ENCODE data around the gene WNT9A. TPM values are rescaled to one million over a fixed set of nuclear protein-coding genes. Genes with fewer than 3 reads are reported as not detected.

WNT9A gene
- total and polyA plus RNA-seq, 4 experiments from 2014 or later = 0.08 to 0.15 (median 0.08) TPM; not detected in 1

- Mint-ChIP-seq H3K27me3 (no peaks in the 10 kb centered on the region), H3K36me3 (no peaks in the 10 kb centered on the region), H3K9me3 (no peaks in the 10 kb centered on the region), H3K4me3 (no peak overlapping the region), H3K27ac (peak overlapping the region in 2 of 7 donors; percentile 37 to 47), H3K4me1 (peaks cover 4 to 6% (median 5%) of the 10 kb centered on the region in 4 donors)
- no peaks in the 10 kb centered on the region for H3K27me3 ChIP-seq (ENCODE audit: insufficient read depth, low read length)
- CTCF ChIA-PET (ENCODE audit: partially characterized antibody) = no interaction called here
- POLR2A ChIA-PET (ENCODE audit: partially characterized antibody) = interaction anchor here (0.9 kb wide), 1 partner anchor 8 kb away, joined by 5 read pairs; no protein-coding TSS in a partner anchor
- H3K9me3 ChIP-seq (ENCODE audit: control insufficient read depth in 1 of 2, low read length in 2 of 2) = no peaks in the 10 kb centered on the region
- H3K36me3 ChIP-seq (ENCODE audit: insufficient read depth, low read length) = no peaks in the 10 kb centered on the region
- no peak overlapping the region for H3K27ac ChIP-seq (ENCODE audit: low read depth, low read length)
- DNase-seq = no peak
- intact Hi-C loops (cut with micrococcal nuclease) = no loop called here
- H3K4me1 ChIP-seq (ENCODE audit: insufficient read depth, low read length) = no peaks in the 10 kb centered on the region
- H3K4me3 ChIP-seq (ENCODE audit: low read length in 2 of 2) = no peak overlapping the region
Observed at GRCh38 chr1:227895828-227896685, 51.7 kb downstream of the WNT9A start.

- Mint-ChIP-seq H3K9me3 (no peaks in the 10 kb centered on the region), H3K36me3 (no peaks in the 10 kb centered on the region), H3K4me1 (peaks cover 6 to 13% (median 9%) of the 10 kb centered on the region in 4 donors), H3K4me3 (no peak overlapping the region), H3K27me3 (no peaks in the 10 kb centered on the region), H3K27ac (peak overlapping the region in 2 of 7 donors; percentile 12 to 57)
- no peaks in the 10 kb centered on the region for H3K36me3 ChIP-seq (ENCODE audit: insufficient read depth, low read length)
- ChIA-PET POLR2A (ENCODE audit: partially characterized antibody) (no interaction called here), CTCF (ENCODE audit: partially characterized antibody) (no interaction called here)
- no peaks in the 10 kb centered on the region for H3K27me3 ChIP-seq (ENCODE audit: insufficient read depth, low read length)
- H3K27ac ChIP-seq (ENCODE audit: low read depth, low read length) = no peak overlapping the region
- no peak overlapping the region for H3K4me3 ChIP-seq (ENCODE audit: low read length in 2 of 2)
- intact Hi-C loops (cut with micrococcal nuclease) = no loop called here
- no peaks in the 10 kb centered on the region for H3K9me3 ChIP-seq (ENCODE audit: control insufficient read depth in 1 of 2, low read length in 2 of 2)
- no peak for DNase-seq
- no peaks in the 10 kb centered on the region for H3K4me1 ChIP-seq (ENCODE audit: insufficient read depth, low read length)
Observed at GRCh38 chr1:227894831-227895451, 52.8 kb downstream of the WNT9A start.

GRCh38 chr1:227893949-227894721, 53.6 kb downstream of the WNT9A start:
- no peak for DNase-seq
- ChIA-PET POLR2A (ENCODE audit: partially characterized antibody) (no interaction called here), CTCF (ENCODE audit: partially characterized antibody) (interaction anchor here (0.6 kb wide), 1 partner anchor 955 kb away, joined by 4 read pairs; no protein-coding TSS in a partner anchor)
- Mint-ChIP-seq H3K36me3 (no peaks in the 10 kb centered on the region), H3K27me3 (no peaks in the 10 kb centered on the region), H3K9me3 (no peaks in the 10 kb centered on the region), H3K27ac (peak overlapping the region in 1 of 7 donors; percentile 42), H3K4me3 (no peak overlapping the region), H3K4me1 (peaks cover 6 to 13% (median 11%) of the 10 kb centered on the region in 4 donors)
- Histone ChIP-seq H3K9me3 (ENCODE audit: control insufficient read depth in 1 of 2, low read length in 2 of 2) (no peaks in the 10 kb centered on the region), H3K4me1 (ENCODE audit: insufficient read depth, low read length) (no peaks in the 10 kb centered on the region), H3K27me3 (ENCODE audit: insufficient read depth, low read length) (no peaks in the 10 kb centered on the region), H3K4me3 (ENCODE audit: low read length in 2 of 2) (no peak overlapping the region), H3K27ac (ENCODE audit: low read depth, low read length) (no peak overlapping the region), H3K36me3 (ENCODE audit: insufficient read depth, low read length) (no peaks in the 10 kb centered on the region)
- intact Hi-C loops (cut with micrococcal nuclease) = no loop called here

- no peak overlapping the region for H3K27ac ChIP-seq (ENCODE audit: low read depth, low read length)
- H3K9me3 ChIP-seq (ENCODE audit: control insufficient read depth in 1 of 2, low read length in 2 of 2) = no peaks in the 10 kb centered on the region
- Mint-ChIP-seq H3K4me1 (peaks cover 2 to 19% (median 12%) of the 10 kb centered on the region in 4 donors), H3K4me3 (no peak overlapping the region), H3K27me3 (no peaks in the 10 kb centered on the region), H3K9me3 (no peaks in the 10 kb centered on the region), H3K27ac (peak overlapping the region in 1 of 7 donors; percentile 42), H3K36me3 (no peaks in the 10 kb centered on the region)
- peaks cover 3% of the 10 kb centered on the region for H3K4me1 ChIP-seq (ENCODE audit: insufficient read depth, low read length)
- H3K27me3 ChIP-seq (ENCODE audit: insufficient read depth, low read length) = no peaks in the 10 kb centered on the region
- no peaks in the 10 kb centered on the region for H3K36me3 ChIP-seq (ENCODE audit: insufficient read depth, low read length)
- DNase-seq = no peak
- ChIA-PET POLR2A (ENCODE audit: partially characterized antibody) (no interaction called here), CTCF (ENCODE audit: partially characterized antibody) (interaction anchor here (0.6 kb wide), 1 partner anchor 955 kb away, joined by 4 read pairs; no protein-coding TSS in a partner anchor)
- H3K4me3 ChIP-seq (ENCODE audit: low read length in 2 of 2) = no peak overlapping the region
- intact Hi-C loops (cut with micrococcal nuclease) = no loop called here
Observed at GRCh38 chr1:227893300-227893948, 54.3 kb downstream of the WNT9A start.

- CTCF ChIA-PET (ENCODE audit: partially characterized antibody) = no interaction called here
Observed at GRCh38 chr1:227892489-227893299, 55.0 kb downstream of the WNT9A start.

GRCh38 chr1:227891955-227892488, 55.7 kb downstream of the WNT9A start:
- H3K9me3 ChIP-seq (ENCODE audit: control insufficient read depth in 1 of 2, low read length in 2 of 2) = no peaks in the 10 kb centered on the region
- H3K27me3 Mint-ChIP-seq = no peaks in the 10 kb centered on the region
- no peak overlapping the region for H3K27ac ChIP-seq (ENCODE audit: low read depth, low read length)
- no peaks in the 10 kb centered on the region for H3K9me3 Mint-ChIP-seq
- H3K36me3 ChIP-seq (ENCODE audit: insufficient read depth, low read length) = no peaks in the 10 kb centered on the region
- H3K4me3 Mint-ChIP-seq = no peak overlapping the region
- ChIA-PET POLR2A (ENCODE audit: partially characterized antibody) (interaction anchor here (0.8 kb wide), 1 partner anchor 104 kb away, joined by 3 read pairs; no protein-coding TSS in a partner anchor), CTCF (ENCODE audit: partially characterized antibody) (no interaction called here)
- intact Hi-C loops (cut with micrococcal nuclease) = no loop called here
- H3K27me3 ChIP-seq (ENCODE audit: insufficient read depth, low read length) = no peaks in the 10 kb centered on the region
- peaks cover 17% of the 10 kb centered on the region for H3K4me1 ChIP-seq (ENCODE audit: insufficient read depth, low read length)
- H3K27ac Mint-ChIP-seq = peak overlapping the region in 2 of 7 donors; percentile 36 to 46
- no peaks in the 10 kb centered on the region for H3K36me3 Mint-ChIP-seq
- H3K4me1 Mint-ChIP-seq = peaks cover 3 to 22% (median 12%) of the 10 kb centered on the region in 4 donors
- no peak for DNase-seq
- no peak overlapping the region for H3K4me3 ChIP-seq (ENCODE audit: low read length in 2 of 2)

More at GRCh38 chr1:227892489-227893299, 55.0 kb downstream of the WNT9A start:
- Histone ChIP-seq H3K9me3 (ENCODE audit: control insufficient read depth in 1 of 2, low read length in 2 of 2) (no peaks in the 10 kb centered on the region), H3K4me3 (ENCODE audit: low read length in 2 of 2) (no peak overlapping the region), H3K27me3 (ENCODE audit: insufficient read depth, low read length) (no peaks in the 10 kb centered on the region), H3K36me3 (ENCODE audit: insufficient read depth, low read length) (no peaks in the 10 kb centered on the region), H3K4me1 (ENCODE audit: insufficient read depth, low read length) (peaks cover 10% of the 10 kb centered on the region), H3K27ac (ENCODE audit: low read depth, low read length) (no peak overlapping the region)
- no peak for DNase-seq
- no peaks in the 10 kb centered on the region for H3K27me3 Mint-ChIP-seq
- no peak overlapping the region for H3K4me3 Mint-ChIP-seq
- intact Hi-C loops (cut with micrococcal nuclease) = no loop called here
- peaks cover 3 to 23% (median 12%) of the 10 kb centered on the region in 4 donors for H3K4me1 Mint-ChIP-seq
- no peaks in the 10 kb centered on the region for H3K36me3 Mint-ChIP-seq
- peak overlapping the region in 4 of 7 donors; percentile 22 to 88 (median 52) for H3K27ac Mint-ChIP-seq
- H3K9me3 Mint-ChIP-seq = no peaks in the 10 kb centered on the region
- POLR2A ChIA-PET (ENCODE audit: partially characterized antibody) = no interaction called here
